Renal cortex interstitium (tissue), 11 donors: ENCODE data around the gene SLC35B4. TPM values are rescaled to one million over a fixed set of nuclear protein-coding genes. Genes with fewer than 3 reads are reported as not detected.

ENCODE experiments used
- DNase-seq, 11 donors: peaks; one replicate each; pipeline ENCODE4 v3.0.0-alpha.2; 2013; ENCODE audit warnings: low read depth in 9 of 11, low spot score in 4 of 11; ENCODE audit errors: extremely low read depth in 1 of 11
- polyA plus RNA-seq, 3 donors: library from polyadenylated mRNA; unstranded; fragments of 120-200 nt; gene quantifications; one replicate each; pipeline ENCODE4 v1.2.1, GENCODE V29; 2013; ENCODE audit not compliant: insufficient read length in 3 of 3

SLC35B4 gene
- polyA plus RNA-seq, 3 donors: 26.3 to 30.1 (median 29.7) TPM

DNA sequence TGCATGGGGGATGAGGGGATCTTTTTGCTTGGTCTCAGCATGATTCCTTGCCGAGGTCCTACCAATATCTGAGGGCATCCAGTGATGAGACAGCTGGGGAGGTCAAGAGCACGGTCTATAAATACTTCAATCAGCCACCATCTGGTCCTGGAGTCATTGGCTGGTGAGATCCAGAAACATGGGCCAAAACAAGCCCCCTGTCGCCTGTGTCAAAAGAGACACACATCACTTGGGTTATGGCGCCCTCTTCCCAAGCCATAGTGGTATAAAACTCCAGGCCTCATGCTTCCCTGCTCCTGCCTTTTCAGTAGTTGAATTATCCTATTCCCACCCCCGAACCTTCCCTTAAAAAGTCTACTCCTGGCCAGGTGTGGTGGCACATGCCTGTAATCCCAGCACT lies 60.9 kb downstream of the SLC35B4 start:
- no peak for DNase-seq

DNA sequence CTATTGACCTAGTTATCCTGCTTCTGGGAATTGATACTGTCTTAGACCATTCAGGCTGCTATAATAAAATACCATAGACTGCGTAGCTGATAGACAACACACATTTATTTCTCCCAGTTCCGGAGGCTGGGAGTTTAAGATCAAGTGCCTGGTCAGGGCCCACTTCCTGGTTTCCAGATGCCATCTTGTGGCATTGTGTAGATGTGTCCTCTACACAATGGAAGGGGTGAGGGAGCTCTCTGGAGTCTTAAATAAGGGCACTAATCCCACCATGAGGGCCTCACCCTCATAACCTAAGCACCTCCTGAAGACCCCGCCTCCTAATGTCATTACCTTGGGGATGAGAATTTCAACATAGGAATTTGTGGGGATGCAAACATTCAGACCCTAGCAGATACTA lies 62.4 kb downstream of the SLC35B4 start:
- no peak for DNase-seq

DNA sequence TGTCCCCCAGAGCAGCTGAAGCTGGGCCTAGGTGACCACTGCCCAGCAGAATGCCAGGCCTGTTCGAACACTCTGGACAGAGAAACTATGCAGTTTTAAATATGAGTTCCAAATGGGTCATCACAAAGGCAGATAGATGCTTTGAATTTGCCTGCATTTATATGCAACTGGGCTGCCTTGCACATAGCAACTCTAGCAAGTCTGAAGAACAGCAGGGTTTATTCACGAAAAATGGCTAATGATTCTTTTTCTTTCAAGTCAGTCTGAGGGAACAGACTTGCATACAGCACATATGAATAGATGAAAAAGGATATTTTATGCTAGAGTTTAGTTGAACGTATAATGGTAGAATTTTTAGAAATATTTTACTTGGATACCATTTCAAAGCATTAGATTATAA lies 68.5 kb downstream of the SLC35B4 start:
- DNase-seq: no peak

DNA sequence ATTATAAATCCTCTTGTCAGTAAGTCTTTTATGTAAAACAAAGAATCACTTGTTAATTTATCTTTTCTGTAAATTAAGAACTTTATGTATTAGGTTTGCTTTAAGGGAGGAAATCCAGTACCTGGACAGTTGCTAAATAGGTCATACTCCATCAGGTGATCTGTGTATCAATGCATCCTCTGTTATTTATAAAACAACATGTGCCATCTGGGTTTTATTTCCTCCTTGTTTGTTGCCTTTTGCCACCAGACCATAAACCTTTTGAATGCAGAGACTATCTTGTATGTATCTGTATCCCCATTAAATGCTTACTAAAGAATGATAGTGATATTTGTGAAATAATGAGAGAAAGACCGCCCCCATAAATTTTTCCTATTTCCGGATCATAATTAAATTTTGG lies 70.0 kb downstream of the SLC35B4 start:
- no peak for DNase-seq

DNA sequence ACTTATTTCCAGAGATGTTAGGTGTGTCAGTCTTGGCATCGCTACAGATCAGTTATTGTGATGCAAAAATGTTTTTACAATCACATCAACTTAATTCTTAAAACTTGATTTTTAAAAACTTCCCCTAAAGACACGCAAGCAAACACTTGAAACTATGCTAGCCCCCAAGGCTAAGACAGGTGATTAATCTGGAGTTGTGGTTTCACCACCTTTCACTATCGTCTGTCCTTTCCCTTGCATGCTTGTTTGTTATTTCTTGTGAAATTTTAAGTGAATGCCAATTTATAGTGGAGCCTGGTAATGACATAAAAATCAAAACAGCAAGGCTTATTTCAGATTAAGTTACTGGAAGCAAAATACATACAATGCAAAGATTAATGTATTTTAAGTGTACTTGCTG lies 70.4 kb downstream of the SLC35B4 start:
- no peak for DNase-seq

DNA sequence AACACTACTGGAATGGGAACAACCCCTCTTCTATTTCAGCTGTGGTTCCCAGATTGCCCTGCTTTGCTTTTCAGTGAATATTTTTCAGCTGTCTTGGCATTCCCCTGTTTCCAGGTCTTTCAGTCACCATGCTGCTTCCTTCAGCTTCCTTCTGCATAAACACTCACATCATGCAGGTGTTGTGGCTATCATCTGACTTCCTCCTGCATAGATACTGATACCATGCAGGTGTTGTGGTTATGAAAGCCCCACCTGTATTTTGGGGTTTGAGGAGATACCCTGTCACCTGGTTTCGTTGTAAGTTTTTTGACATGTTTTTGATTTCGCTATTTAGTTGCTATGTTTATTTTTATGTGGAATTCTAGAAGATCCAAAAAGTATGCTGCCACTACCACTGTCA lies 71.5 kb downstream of the SLC35B4 start:
- DNase-seq: no peak

Other genes with a start within 250 kb of the SLC35B4 start
- gene LRGUK, start 189.6 kb downstream of the SLC35B4 start, polyA plus RNA-seq: 1 to 10 TPM; 1.2 to 4.2 (median 1.6) TPM
- gene AKR1B1, start 142.2 kb upstream of the SLC35B4 start, polyA plus RNA-seq: 100 to 1,000 TPM in 1 of 3 donors, 10 to 100 TPM in 2; 90.0 to 104 (median 99.2) TPM
- gene AKR1B10, start 210.6 kb upstream of the SLC35B4 start, polyA plus RNA-seq: under 1 TPM in 1 of 3 donors, not detected in 2; 0.17 TPM
- gene AKR1B15, start 232.2 kb upstream of the SLC35B4 start, polyA plus RNA-seq: under 1 TPM in 1 of 3 donors, not detected in 2; 0.26 TPM